ENCODE results near the gene HSD17B1.

- TF ChIP-seq CTCF (IDR thresholded peaks at IDR 0.05; ENCODE audit: poor library complexity, severe bottlenecking) = no peak
- no peak for TF ChIP-seq REST (IDR thresholded peaks at IDR 0.05; ENCODE audit: borderline replicate concordance)
Observed at GRCh38 chr17:42591411-42591810, 38.7 kb downstream of the HSD17B1 start.

All from neural cell (in vitro differentiated cells).